Panc1 (cell line): ENCODE data around the gene UBE2E2.

Experiments
- TCF7L2 ChIP-seq: IDR thresholded peaks from 2 replicates; pipeline ENCODE4 v1.6.1; 2011; ENCODE audit warnings: mild to moderate bottlenecking, low read depth, low read length, inconsistent platforms
- TF ChIP-seq, protein P1 (sequence below): fragments of 450-650 bp; IDR thresholded peaks from 2 replicates; pipeline ENCODE4 v1.5.1; 2017; ENCODE audit warnings: mild to moderate bottlenecking

DNA sequence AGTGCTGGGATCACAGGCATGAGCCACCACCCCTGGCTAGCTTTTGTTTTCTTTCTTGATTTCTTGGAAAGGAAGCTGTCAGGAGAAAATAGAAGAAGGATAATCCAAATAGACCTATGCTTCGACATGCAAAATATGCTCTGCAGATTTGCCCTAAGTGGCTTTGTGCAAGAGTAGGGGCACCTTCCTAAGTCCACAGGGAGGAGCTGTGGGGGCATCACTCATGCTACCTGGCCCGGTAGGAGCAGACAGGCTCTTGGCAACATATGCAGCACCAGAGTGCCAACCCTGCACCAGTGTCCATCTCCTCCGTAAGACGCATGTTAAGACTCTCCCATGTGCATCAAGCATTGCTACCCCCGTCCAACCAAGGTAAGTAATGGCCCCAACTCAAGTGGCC, 411.9 kb downstream of the UBE2E2 start:
- TF ChIP-seq, protein P1, sequence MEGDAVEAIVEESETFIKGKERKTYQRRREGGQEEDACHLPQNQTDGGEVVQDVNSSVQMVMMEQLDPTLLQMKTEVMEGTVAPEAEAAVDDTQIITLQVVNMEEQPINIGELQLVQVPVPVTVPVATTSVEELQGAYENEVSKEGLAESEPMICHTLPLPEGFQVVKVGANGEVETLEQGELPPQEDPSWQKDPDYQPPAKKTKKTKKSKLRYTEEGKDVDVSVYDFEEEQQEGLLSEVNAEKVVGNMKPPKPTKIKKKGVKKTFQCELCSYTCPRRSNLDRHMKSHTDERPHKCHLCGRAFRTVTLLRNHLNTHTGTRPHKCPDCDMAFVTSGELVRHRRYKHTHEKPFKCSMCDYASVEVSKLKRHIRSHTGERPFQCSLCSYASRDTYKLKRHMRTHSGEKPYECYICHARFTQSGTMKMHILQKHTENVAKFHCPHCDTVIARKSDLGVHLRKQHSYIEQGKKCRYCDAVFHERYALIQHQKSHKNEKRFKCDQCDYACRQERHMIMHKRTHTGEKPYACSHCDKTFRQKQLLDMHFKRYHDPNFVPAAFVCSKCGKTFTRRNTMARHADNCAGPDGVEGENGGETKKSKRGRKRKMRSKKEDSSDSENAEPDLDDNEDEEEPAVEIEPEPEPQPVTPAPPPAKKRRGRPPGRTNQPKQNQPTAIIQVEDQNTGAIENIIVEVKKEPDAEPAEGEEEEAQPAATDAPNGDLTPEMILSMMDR = no peak
- no peak for TF ChIP-seq TCF7L2
